ENCODE results near the gene CYGB.

The CYGB gene

GRCh38 chr17:76579281-76579680 lies 41.8 kb upstream of the CYGB start:
- H3K27ac ChIP-seq = no peak overlapping the region
- peaks cover 9 to 19% (median 12%) of the 10 kb centered on the region in 10 experiments; a peak in 16 of 20 replicates for H3K4me1 ChIP-seq
- no peaks in the 10 kb centered on the region for H3K9me3 ChIP-seq (replicated peaks in 1 of 11)
- TF ChIP-seq Cebpa-rat (IDR thresholded peaks at IDR 0.05) = no peak
- H3K4me3 ChIP-seq = no peak overlapping the region
- no peak overlapping the region for H3K9ac ChIP-seq
- peaks cover 0 to 2% (median 0%) of the 10 kb centered on the region in 11 experiments; a peak in 4 of 22 replicates for H4K20me1 ChIP-seq
- peaks cover 25 to 48% (median 34%) of the 10 kb centered on the region in 11 experiments for H3K27me3 ChIP-seq
- H3K4me2 ChIP-seq = peak overlapping the region; percentile 1 to 55 (median 29); a peak in 18 of 22 replicates
- H3K36me3 ChIP-seq = no peaks in the 10 kb centered on the region

GRCh38 chr17:76578376-76578775 lies 40.9 kb upstream of the CYGB start:
- Histone ChIP-seq H3K27me3 (peaks cover 22 to 48% (median 30%) of the 10 kb centered on the region in 11 experiments), H3K9me3 (replicated peaks in 1 of 11) (no peaks in the 10 kb centered on the region), H4K20me1 (peaks cover 0 to 9% (median under 1%) of the 10 kb centered on the region in 11 experiments; a peak in 6 of 22 replicates), H3K4me1 (peaks cover 10 to 19% (median 12%) of the 10 kb centered on the region in 10 experiments; a peak in 18 of 20 replicates), H3K4me2 (peak overlapping the region in 3 of 11 experiments; percentile 35 to 55 (median 43); a peak in 2 of 22 replicates), H3K36me3 (no peaks in the 10 kb centered on the region), H3K9ac (no peak overlapping the region), H3K27ac (no peak overlapping the region), H3K4me3 (no peak overlapping the region)
- no peak for TF ChIP-seq Cebpa-rat (IDR thresholded peaks at IDR 0.05)

GRCh38 chr17:76577876-76578275 lies 40.4 kb upstream of the CYGB start:
- Histone ChIP-seq H3K4me1 (peaks cover 12 to 20% (median 15%) of the 10 kb centered on the region in 10 experiments; a peak in 19 of 20 replicates), H3K27ac (no peak overlapping the region), H3K36me3 (no peaks in the 10 kb centered on the region), H3K4me2 (no peak overlapping the region), H3K9me3 (replicated peaks in 1 of 11) (no peaks in the 10 kb centered on the region), H3K9ac (no peak overlapping the region), H3K4me3 (no peak overlapping the region), H4K20me1 (peaks cover 0 to 14% (median 5%) of the 10 kb centered on the region in 11 experiments; a peak in 14 of 22 replicates), H3K27me3 (peaks cover 24 to 48% (median 29%) of the 10 kb centered on the region in 11 experiments)
- TF ChIP-seq Cebpa-rat (IDR thresholded peaks at IDR 0.05) = no peak

- peaks cover 0 to 29% (median 22%) of the 10 kb centered on the region in 11 experiments; a peak in 17 of 22 replicates for H4K20me1 ChIP-seq
- TF ChIP-seq Cebpa-rat (IDR thresholded peaks at IDR 0.05) = no peak
Measured at GRCh38 chr17:76576189-76576588, 38.7 kb upstream of the CYGB start.

GRCh38 chr17:76575570-76575969 lies 38.1 kb upstream of the CYGB start:
- H3K27me3 ChIP-seq = peaks cover 26 to 52% (median 36%) of the 10 kb centered on the region in 11 experiments
- peaks cover 0 to 11% (median 6%) of the 10 kb centered on the region in 11 experiments; a peak in 17 of 22 replicates for H3K9me3 ChIP-seq (replicated peaks in 1 of 11)
- H4K20me1 ChIP-seq = peaks cover 0 to 35% (median 25%) of the 10 kb centered on the region in 11 experiments; a peak in 17 of 22 replicates
- H3K4me2 ChIP-seq = no peak overlapping the region
- H3K9ac ChIP-seq = no peak overlapping the region
- no peak overlapping the region for H3K27ac ChIP-seq
- no peak for TF ChIP-seq Cebpa-rat (IDR thresholded peaks at IDR 0.05)
- H3K36me3 ChIP-seq = no peaks in the 10 kb centered on the region
- H3K4me3 ChIP-seq = no peak overlapping the region
- H3K4me1 ChIP-seq = peaks cover 16 to 33% (median 30%) of the 10 kb centered on the region in 10 experiments

More at GRCh38 chr17:76576189-76576588, 38.7 kb upstream of the CYGB start:
- peaks cover 20 to 33% (median 30%) of the 10 kb centered on the region in 10 experiments for H3K4me1 ChIP-seq
- no peak overlapping the region for H3K9ac ChIP-seq
- H3K27ac ChIP-seq = no peak overlapping the region
- no peaks in the 10 kb centered on the region for H3K36me3 ChIP-seq
- peaks cover 21 to 49% (median 30%) of the 10 kb centered on the region in 11 experiments for H3K27me3 ChIP-seq
- H3K9me3 ChIP-seq (replicated peaks in 1 of 11) = peaks cover 0 to 5% (median under 1%) of the 10 kb centered on the region in 11 experiments; a peak in 10 of 22 replicates
- H3K4me2 ChIP-seq = no peak overlapping the region
- no peak overlapping the region for H3K4me3 ChIP-seq

GRCh38 chr17:76574166-76574565 lies 36.7 kb upstream of the CYGB start:
- H3K36me3 ChIP-seq = no peaks in the 10 kb centered on the region
- H3K4me1 ChIP-seq = peaks cover 13 to 29% (median 25%) of the 10 kb centered on the region in 10 experiments
- peaks cover 0 to 46% (median 35%) of the 10 kb centered on the region in 11 experiments; a peak in 17 of 22 replicates for H4K20me1 ChIP-seq
- H3K9me3 ChIP-seq (replicated peaks in 1 of 11) = peaks cover 0 to 18% (median 9%) of the 10 kb centered on the region in 11 experiments; a peak in 17 of 22 replicates
- no peak overlapping the region for H3K4me3 ChIP-seq
- H3K9ac ChIP-seq = no peak overlapping the region
- H3K27ac ChIP-seq = no peak overlapping the region
- no peak for TF ChIP-seq Cebpa-rat (IDR thresholded peaks at IDR 0.05)
- H3K4me2 ChIP-seq = no peak overlapping the region
- peaks cover 28 to 56% (median 45%) of the 10 kb centered on the region in 11 experiments for H3K27me3 ChIP-seq

GRCh38 chr17:76573096-76573495 lies 35.6 kb upstream of the CYGB start:
- H3K27ac ChIP-seq = no peak overlapping the region
- peaks cover 15 to 25% (median 23%) of the 10 kb centered on the region in 10 experiments for H3K4me1 ChIP-seq
- no peak overlapping the region for H3K9ac ChIP-seq
- no peaks in the 10 kb centered on the region for H3K36me3 ChIP-seq
- H3K4me3 ChIP-seq = no peak overlapping the region
- H3K27me3 ChIP-seq = peaks cover 28 to 58% (median 45%) of the 10 kb centered on the region in 11 experiments
- H3K4me2 ChIP-seq = peak overlapping the region; percentile 48 to 82 (median 68); a peak in 21 of 22 replicates
- peaks cover 0 to 53% (median 41%) of the 10 kb centered on the region in 11 experiments; a peak in 19 of 22 replicates for H4K20me1 ChIP-seq
- H3K9me3 ChIP-seq (replicated peaks in 1 of 11) = peaks cover 0 to 18% (median 9%) of the 10 kb centered on the region in 11 experiments; a peak in 17 of 22 replicates
- TF ChIP-seq Cebpa-rat (IDR thresholded peaks at IDR 0.05) = no peak

- Histone ChIP-seq H3K9me3 (replicated peaks in 1 of 11) (peaks cover 0 to 18% (median 9%) of the 10 kb centered on the region in 11 experiments; a peak in 17 of 22 replicates), H3K4me3 (no peak overlapping the region), H3K9ac (no peak overlapping the region), H4K20me1 (peaks cover 2 to 60% (median 49%) of the 10 kb centered on the region in 11 experiments; a peak in 21 of 22 replicates), H3K36me3 (peaks cover 0 to 3% (median 1%) of the 10 kb centered on the region in 11 experiments; a peak in 5 of 22 replicates), H3K4me2 (peak overlapping the region; percentile 48 to 82 (median 68)), H3K27me3 (peaks cover 28 to 62% (median 45%) of the 10 kb centered on the region in 11 experiments), H3K4me1 (peaks cover 22 to 33% (median 28%) of the 10 kb centered on the region in 10 experiments), H3K27ac (no peak overlapping the region)
- TF ChIP-seq Cebpa-rat (IDR thresholded peaks at IDR 0.05) = no peak
Measured at GRCh38 chr17:76572201-76572910, 34.8 kb upstream of the CYGB start.

All from BLaER1 treated with 17β-estradiol and CSF1 and Interleukin-3, amounts not matched to agents 10 nM and 100 nM (cell line).